Peyer's patch (tissue), 4 donors: ENCODE results near the gene ZNF79. TPM values are rescaled to one million over a fixed set of nuclear protein-coding genes. Genes with fewer than 3 reads are reported as not detected.
"Not testable (repeated sequence)": the region's sequence is repeated elsewhere in the genome, so short reads cannot be mapped to it uniquely, and the experiment has no call there.

Experiments used
- DNase-seq, 3 donors: peaks; one replicate each; pipeline ENCODE4 v3.0.0-alpha.2; 2017 to 2019
- H3K27ac ChIP-seq, 4 donors: fragments of 200-600 bp; sonication (generic); one replicate each; pipeline ENCODE4 v1.5.1; 2016 to 2019
- H3K27me3 ChIP-seq, 2 donors: fragments of 200-600 bp; sonication (generic); one replicate each; pipeline ENCODE4 v1.5.1; 2019
- H3K36me3 ChIP-seq, 3 donors: fragments of 200-600 bp; sonication (generic); one replicate each; pipeline ENCODE4 v1.5.1; 2016 to 2019
- H3K4me1 ChIP-seq, 4 donors: fragments of 200-600 bp; sonication (generic); one replicate each; pipeline ENCODE4 v1.5.1; 2016 to 2019
- H3K4me3 ChIP-seq, 4 donors: fragments of 200-600 bp; sonication (generic); 1 replicate in 3 of 4; 2 replicates in 1 of 4; pipeline ENCODE4 v1.5.1; 2016 to 2019; ENCODE audit warnings: mild to moderate bottlenecking in 1 of 4
- H3K9me3 ChIP-seq, 4 donors: fragments of 200-600 bp; sonication (generic); one replicate each; pipeline ENCODE4 v1.5.1; 2016 to 2019; ENCODE audit warnings: mild to moderate bottlenecking in 1 of 4
- POLR2A ChIP-seq, 2 donors: fragments of 450-650 bp; IDR thresholded peaks; one replicate each; pipeline ENCODE4 v1.5.1; 2017; ENCODE audit warnings: antibody characterized with exemption in 2 of 2, mild to moderate bottlenecking in 2 of 2, moderate library complexity in 2 of 2
- total RNA-seq, 4 donors: library from RNA; depleted of rRNA; stranded (reverse); fragments of >200 nt; gene quantifications; one replicate each; pipeline ENCODE4 v1.1.0, GENCODE V29; 2016
- TF ChIP-seq, protein P1 (sequence below), 6 experiments: fragments of 450-650 bp in 4 of 6; fragments of 200-600 bp in 2 of 6; sonication (generic) in 1 of 6; IDR thresholded peaks; one replicate each; pipeline ENCODE4 v1.5.1; 2017 to 2019; ENCODE audit warnings: antibody characterized with exemption in 6 of 6, mild to moderate bottlenecking in 3 of 6, moderate library complexity in 1 of 6

ZNF79 gene
- total RNA-seq, 4 donors from 2014 or later, result 12.7 to 47.9 (median 14.4) TPM

DNA sequence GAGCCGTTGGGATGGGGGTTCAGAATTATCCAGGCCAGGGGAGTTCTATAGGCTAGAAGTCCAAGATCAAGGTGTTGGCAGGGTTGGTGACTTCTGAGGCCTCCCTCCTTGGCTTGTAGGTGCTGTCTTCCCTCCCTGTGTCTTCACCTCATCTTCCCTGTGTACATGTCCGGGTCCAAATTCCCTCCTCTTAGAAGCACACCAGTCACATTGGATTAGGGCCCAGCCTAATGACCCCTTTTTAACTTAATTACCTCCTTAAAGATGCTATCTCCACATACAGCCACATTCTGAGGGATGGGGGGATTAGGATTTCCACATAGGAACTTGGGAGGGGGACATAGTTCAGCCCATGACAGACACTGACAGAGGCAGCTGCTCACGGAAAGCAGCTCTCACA is 39.2 kb downstream of the ZNF79 start:
- TF ChIP-seq POLR2A (IDR thresholded peaks at IDR 0.05), result no peak
- TF ChIP-seq, protein P1, sequence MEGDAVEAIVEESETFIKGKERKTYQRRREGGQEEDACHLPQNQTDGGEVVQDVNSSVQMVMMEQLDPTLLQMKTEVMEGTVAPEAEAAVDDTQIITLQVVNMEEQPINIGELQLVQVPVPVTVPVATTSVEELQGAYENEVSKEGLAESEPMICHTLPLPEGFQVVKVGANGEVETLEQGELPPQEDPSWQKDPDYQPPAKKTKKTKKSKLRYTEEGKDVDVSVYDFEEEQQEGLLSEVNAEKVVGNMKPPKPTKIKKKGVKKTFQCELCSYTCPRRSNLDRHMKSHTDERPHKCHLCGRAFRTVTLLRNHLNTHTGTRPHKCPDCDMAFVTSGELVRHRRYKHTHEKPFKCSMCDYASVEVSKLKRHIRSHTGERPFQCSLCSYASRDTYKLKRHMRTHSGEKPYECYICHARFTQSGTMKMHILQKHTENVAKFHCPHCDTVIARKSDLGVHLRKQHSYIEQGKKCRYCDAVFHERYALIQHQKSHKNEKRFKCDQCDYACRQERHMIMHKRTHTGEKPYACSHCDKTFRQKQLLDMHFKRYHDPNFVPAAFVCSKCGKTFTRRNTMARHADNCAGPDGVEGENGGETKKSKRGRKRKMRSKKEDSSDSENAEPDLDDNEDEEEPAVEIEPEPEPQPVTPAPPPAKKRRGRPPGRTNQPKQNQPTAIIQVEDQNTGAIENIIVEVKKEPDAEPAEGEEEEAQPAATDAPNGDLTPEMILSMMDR (IDR thresholded peaks at IDR 0.05), result no peak
- no peaks in the 10 kb centered on the region for H3K9me3 ChIP-seq
- H3K4me1 ChIP-seq, result no peaks in the 10 kb centered on the region
- no peaks in the 10 kb centered on the region for H3K27me3 ChIP-seq
- H3K27ac ChIP-seq, result no peak overlapping the region
- H3K36me3 ChIP-seq, result peaks cover 0 to 80% (median 0%) of the 10 kb centered on the region in 3 donors
- no peak overlapping the region for H3K4me3 ChIP-seq
- no peak for DNase-seq

DNA sequence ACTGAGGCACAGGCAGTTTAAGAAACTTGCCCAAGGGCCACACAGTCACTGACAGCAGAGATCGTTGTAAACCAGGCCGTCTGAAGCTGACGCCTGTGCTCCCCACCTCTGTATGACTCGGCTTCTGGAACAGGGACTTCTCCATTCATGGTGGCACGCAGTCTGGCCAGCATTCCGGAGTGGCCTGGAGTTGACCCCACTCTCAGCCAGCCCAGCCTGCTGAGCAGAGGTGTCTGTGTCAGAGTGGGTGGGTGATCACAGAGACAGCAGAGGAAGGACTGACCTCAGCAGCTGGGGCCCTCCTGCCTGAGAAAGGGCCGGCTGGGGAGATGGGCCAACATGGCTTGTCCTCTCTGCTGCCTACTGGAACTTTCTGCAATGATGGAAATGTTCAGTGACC is 39.7 kb downstream of the ZNF79 start:
- Histone ChIP-seq H3K36me3 (peaks cover 0 to 76% (median 0%) of the 10 kb centered on the region in 3 donors), H3K27me3 (no peaks in the 10 kb centered on the region), H3K27ac (no peak overlapping the region), H3K9me3 (no peaks in the 10 kb centered on the region), H3K4me1 (no peaks in the 10 kb centered on the region), H3K4me3 (no peak overlapping the region)
- no peak for DNase-seq
- TF ChIP-seq, protein P1 (IDR thresholded peaks at IDR 0.05), result no peak
- TF ChIP-seq POLR2A (IDR thresholded peaks at IDR 0.05), result no peak

DNA sequence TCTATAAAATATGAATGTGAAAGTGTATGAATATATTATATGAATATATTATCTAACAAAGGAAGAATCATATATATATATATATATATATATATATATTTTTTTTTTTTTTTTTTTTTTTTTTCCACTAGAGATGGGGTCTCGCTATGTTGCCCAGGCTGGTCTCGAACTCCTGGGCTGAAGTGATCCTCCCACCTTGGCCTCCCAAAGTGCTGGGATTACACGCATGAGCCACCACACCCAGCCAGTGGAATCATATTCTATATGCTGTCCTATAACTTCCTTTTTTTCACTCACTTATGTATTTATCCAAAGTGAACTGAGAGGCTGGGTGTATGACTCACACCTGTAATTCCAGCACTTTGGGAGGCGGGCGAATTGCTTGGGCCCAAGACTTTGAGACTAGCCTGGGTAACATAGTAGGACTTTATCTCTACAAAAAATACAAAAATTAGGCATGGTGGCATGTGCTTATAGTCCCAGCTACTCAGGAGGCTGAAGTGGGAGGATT is 42.3 kb downstream of the ZNF79 start:
- not testable (repeated sequence) for H3K4me1 ChIP-seq, DNase-seq, H3K27ac ChIP-seq, H3K9me3 ChIP-seq, H3K27me3 ChIP-seq, H3K4me3 ChIP-seq
- peaks cover 0 to 53% (median 0%) of the 10 kb centered on the region in 3 donors for H3K36me3 ChIP-seq

DNA sequence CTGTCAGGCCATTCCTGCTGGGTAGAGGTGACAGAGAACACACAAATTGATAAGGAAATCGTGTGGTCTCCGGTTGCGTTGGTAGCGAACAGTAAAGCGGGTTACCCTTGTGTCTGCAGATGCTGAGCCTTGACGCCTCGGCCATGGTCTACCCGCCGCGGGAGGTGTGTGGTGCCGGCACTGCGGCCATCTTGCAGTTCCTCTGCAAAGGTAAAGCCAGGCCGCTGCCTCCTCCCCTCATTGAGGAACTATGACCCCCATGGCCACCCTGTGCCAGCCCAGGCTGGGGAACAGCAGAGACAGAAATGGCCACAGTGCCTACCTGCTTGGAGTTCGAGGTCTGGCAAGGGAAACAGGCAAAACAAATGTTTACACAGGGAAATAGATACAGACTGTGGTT is 43.4 kb downstream of the ZNF79 start:
- Histone ChIP-seq H3K4me1 (no peaks in the 10 kb centered on the region), H3K4me3 (no peak overlapping the region), H3K9me3 (no peaks in the 10 kb centered on the region), H3K36me3 (peaks cover 0 to 43% (median 0%) of the 10 kb centered on the region in 3 donors), H3K27me3 (no peaks in the 10 kb centered on the region), H3K27ac (no peak overlapping the region)
- no peak for TF ChIP-seq POLR2A (IDR thresholded peaks at IDR 0.05)
- TF ChIP-seq, protein P1 (IDR thresholded peaks at IDR 0.05), result no peak
- no peak for DNase-seq

DNA sequence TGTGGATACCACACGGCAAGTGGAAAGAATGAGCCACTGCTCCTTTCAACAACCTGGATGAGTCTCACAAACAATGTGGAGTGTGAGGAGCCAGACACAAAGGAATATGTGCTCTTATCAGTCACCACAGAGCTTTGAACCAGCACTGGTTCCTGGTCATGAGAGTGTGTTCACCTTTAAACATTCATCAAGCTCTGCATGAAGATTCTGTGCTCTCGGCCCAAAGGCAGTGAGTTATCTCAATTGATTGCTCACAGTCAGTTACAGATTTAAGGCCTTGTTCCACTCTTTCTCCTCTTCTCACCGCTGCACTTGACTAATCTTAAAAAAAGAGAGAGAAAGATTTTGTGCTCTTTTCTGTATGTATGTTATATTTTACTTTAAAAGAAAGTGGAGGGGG is 46.5 kb downstream of the ZNF79 start:
- Histone ChIP-seq H3K36me3 (peaks cover 0 to 37% (median 0%) of the 10 kb centered on the region in 3 donors), H3K9me3 (no peaks in the 10 kb centered on the region), H3K4me1 (no peaks in the 10 kb centered on the region), H3K27ac (no peak overlapping the region), H3K4me3 (no peak overlapping the region), H3K27me3 (no peaks in the 10 kb centered on the region)
- no peak for TF ChIP-seq POLR2A (IDR thresholded peaks at IDR 0.05)
- TF ChIP-seq, protein P1 (IDR thresholded peaks at IDR 0.05), result no peak
- DNase-seq, result no peak

DNA sequence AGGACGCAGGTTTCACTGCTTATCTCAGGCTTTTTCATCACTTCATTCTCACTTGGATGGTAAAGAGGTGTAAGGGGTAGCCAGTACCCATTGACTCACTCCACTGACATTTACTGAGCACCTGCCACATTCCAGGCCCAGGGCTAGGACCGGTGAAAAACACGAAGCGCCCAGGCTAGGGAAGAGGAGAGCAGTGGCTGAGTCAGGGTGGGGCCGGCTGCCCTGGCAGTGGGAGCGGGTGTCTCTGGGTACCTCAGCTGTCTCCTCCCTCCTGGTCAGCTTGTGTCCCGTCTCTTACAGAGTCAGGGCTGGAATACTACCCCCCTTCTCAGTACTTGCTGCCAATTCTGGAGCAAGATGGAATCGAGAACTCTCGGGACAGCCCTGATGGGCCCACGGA is 49.3 kb downstream of the ZNF79 start:
- Histone ChIP-seq H3K4me1 (no peaks in the 10 kb centered on the region), H3K9me3 (no peaks in the 10 kb centered on the region), H3K36me3 (peaks cover 0 to 30% (median 0%) of the 10 kb centered on the region in 3 donors), H3K4me3 (no peak overlapping the region), H3K27ac (no peak overlapping the region), H3K27me3 (no peaks in the 10 kb centered on the region)
- no peak for TF ChIP-seq POLR2A (IDR thresholded peaks at IDR 0.05)
- TF ChIP-seq, protein P1 (IDR thresholded peaks at IDR 0.05), result no peak
- no peak for DNase-seq
